GM12865 (cell line): ENCODE data around the gene BICRA.
"Not testable (repeated sequence)": the region's sequence is repeated elsewhere in the genome, so short reads cannot be mapped to it uniquely, and the experiment has no call there.

Experiments
- DNase-seq: peaks from one replicate; pipeline ENCODE4 v3.0.0; 2010; ENCODE audit warnings: low read depth
- H3K4me3 ChIP-seq: 2 replicates; pipeline ENCODE4 v1.5.1; 2011; ENCODE audit warnings: mild to moderate bottlenecking, low read depth, low read length, control low read depth
- CTCF ChIP-seq: IDR thresholded peaks from 2 replicates; pipeline ENCODE4 v1.5.1; 2011; ENCODE audit warnings: low read length, control low read depth, low read depth, inconsistent platforms; ENCODE audit not compliant: insufficient read depth; ENCODE audit errors: missing control alignments

BICRA gene

GRCh38 chr19:47716270-47716937, 107.5 kb downstream of the BICRA start:
- TF ChIP-seq CTCF: no peak
- H3K4me3 ChIP-seq: no peak overlapping the region
- DNase-seq: no peak

- H3K4me3 ChIP-seq, DNase-seq: not testable (repeated sequence)
Measured at GRCh38 chr19:47718415-47719046, 109.6 kb downstream of the BICRA start.

GRCh38 chr19:47719047-47719859, 110.3 kb downstream of the BICRA start:
- TF ChIP-seq CTCF: no peak
- DNase-seq: no peak
- H3K4me3 ChIP-seq: no peak overlapping the region

- no peak for DNase-seq
- no peak overlapping the region for H3K4me3 ChIP-seq
- TF ChIP-seq CTCF: no peak
Measured at GRCh38 chr19:47720669-47721422, 111.9 kb downstream of the BICRA start.

GRCh38 chr19:47723581-47723940, 114.6 kb downstream of the BICRA start:
- H3K4me3 ChIP-seq: no peak overlapping the region
- TF ChIP-seq CTCF: no peak
- no peak for DNase-seq

GRCh38 chr19:47725759-47726401, 116.9 kb downstream of the BICRA start:
- no peak for DNase-seq
- TF ChIP-seq CTCF: no peak
- no peak overlapping the region for H3K4me3 ChIP-seq

GRCh38 chr19:47726467-47726866, 117.5 kb downstream of the BICRA start:
- TF ChIP-seq CTCF: no peak
- no peak overlapping the region for H3K4me3 ChIP-seq
- no peak for DNase-seq

GRCh38 chr19:47728295-47728694, 119.4 kb downstream of the BICRA start:
- not testable (repeated sequence) for DNase-seq, H3K4me3 ChIP-seq
